ENCODE measurements around the gene LRRK1.

LRRK1 gene

DNA sequence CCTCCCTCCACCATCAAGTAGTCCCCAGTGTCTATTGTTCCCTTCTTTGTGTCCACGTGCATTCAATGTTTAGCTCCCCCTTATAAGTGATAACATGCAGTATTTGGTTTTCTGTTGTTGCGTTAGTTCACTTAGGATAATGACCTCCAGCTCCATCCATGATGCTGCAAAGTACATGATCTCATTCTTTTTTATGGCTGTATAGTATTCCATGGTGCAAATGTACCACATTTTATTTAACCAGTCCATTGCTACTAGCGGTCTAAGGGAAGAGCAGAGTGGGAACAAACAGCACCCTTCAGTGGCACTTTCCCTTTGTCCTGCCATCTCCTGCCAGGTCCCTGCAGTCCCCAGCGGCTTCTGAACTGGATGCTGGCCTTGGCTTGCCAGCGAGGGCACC, 69.1 kb downstream of the LRRK1 start:
- Histone ChIP-seq H3K9me2 (ENCODE audit: low read depth, low read length) (no peaks in the 10 kb centered on the region), H3K27me3 (ENCODE audit: insufficient read depth, low read length) (no peaks in the 10 kb centered on the region), H3K9me3 (ENCODE audit: low read length) (no peaks in the 10 kb centered on the region), H3K4me3 (ENCODE audit: low read depth, low read length, poor library complexity, severe bottlenecking) (no peak overlapping the region), H3K9ac (ENCODE audit: low read length) (no peak overlapping the region), H2AFZ (ENCODE audit: low read length) (no peak overlapping the region), H4K20me1 (ENCODE audit: insufficient read depth, low read length) (no peaks in the 10 kb centered on the region), H3K27ac (ENCODE audit: low read depth, low read length, poor library complexity, severe bottlenecking) (no peak overlapping the region), H3K4me2 (ENCODE audit: low read length) (no peak overlapping the region), H3K36me3 (ENCODE audit: insufficient read depth, low read length) (peaks cover 88% of the 10 kb centered on the region), H3K79me2 (ENCODE audit: insufficient read depth, low read length) (no peaks in the 10 kb centered on the region), H3F3A (ENCODE audit: insufficient read depth, low read length) (no peaks in the 10 kb centered on the region; the same call in 1 of the 2 replicates), H3K4me1 (ENCODE audit: insufficient read depth, low read length, severe bottlenecking) (no peaks in the 10 kb centered on the region)
- no peak for TF ChIP-seq EZH2 (IDR thresholded peaks at IDR 0.05; ENCODE audit: borderline replicate concordance, low read length)

DNA sequence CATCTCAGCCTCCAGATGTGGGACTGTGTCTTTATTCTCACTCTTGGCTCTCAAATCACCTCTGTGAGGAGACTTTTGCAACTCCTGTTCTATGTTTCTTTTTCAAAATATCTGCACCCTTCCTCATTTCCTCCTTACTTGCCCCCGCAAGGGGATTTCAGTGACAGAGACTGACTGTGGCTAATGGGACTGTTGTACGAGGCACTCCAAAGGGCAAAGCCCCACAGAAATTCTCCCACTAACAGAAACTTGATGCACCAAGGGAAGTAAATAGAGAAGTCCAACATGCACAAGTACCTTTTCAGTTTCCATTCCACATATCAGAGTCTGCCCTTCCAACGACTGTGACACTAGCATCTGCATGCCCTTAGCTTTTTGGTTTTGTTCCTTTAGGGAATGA, 69.7 kb downstream of the LRRK1 start:
- Histone ChIP-seq H3K36me3 (ENCODE audit: insufficient read depth, low read length) (peaks cover 87% of the 10 kb centered on the region), H3K4me3 (ENCODE audit: low read depth, low read length, poor library complexity, severe bottlenecking) (no peak overlapping the region), H3F3A (ENCODE audit: insufficient read depth, low read length) (no peaks in the 10 kb centered on the region; the same call in 1 of the 2 replicates), H3K9me2 (ENCODE audit: low read depth, low read length) (no peaks in the 10 kb centered on the region), H3K79me2 (ENCODE audit: insufficient read depth, low read length) (no peaks in the 10 kb centered on the region), H3K9ac (ENCODE audit: low read length) (no peak overlapping the region), H3K9me3 (ENCODE audit: low read length) (no peaks in the 10 kb centered on the region), H3K27ac (ENCODE audit: low read depth, low read length, poor library complexity, severe bottlenecking) (no peak overlapping the region), H3K4me2 (ENCODE audit: low read length) (no peak overlapping the region), H3K27me3 (ENCODE audit: insufficient read depth, low read length) (no peaks in the 10 kb centered on the region), H3K4me1 (ENCODE audit: insufficient read depth, low read length, severe bottlenecking) (no peaks in the 10 kb centered on the region), H4K20me1 (ENCODE audit: insufficient read depth, low read length) (no peaks in the 10 kb centered on the region), H2AFZ (ENCODE audit: low read length) (no peak overlapping the region)
- TF ChIP-seq, protein P1, sequence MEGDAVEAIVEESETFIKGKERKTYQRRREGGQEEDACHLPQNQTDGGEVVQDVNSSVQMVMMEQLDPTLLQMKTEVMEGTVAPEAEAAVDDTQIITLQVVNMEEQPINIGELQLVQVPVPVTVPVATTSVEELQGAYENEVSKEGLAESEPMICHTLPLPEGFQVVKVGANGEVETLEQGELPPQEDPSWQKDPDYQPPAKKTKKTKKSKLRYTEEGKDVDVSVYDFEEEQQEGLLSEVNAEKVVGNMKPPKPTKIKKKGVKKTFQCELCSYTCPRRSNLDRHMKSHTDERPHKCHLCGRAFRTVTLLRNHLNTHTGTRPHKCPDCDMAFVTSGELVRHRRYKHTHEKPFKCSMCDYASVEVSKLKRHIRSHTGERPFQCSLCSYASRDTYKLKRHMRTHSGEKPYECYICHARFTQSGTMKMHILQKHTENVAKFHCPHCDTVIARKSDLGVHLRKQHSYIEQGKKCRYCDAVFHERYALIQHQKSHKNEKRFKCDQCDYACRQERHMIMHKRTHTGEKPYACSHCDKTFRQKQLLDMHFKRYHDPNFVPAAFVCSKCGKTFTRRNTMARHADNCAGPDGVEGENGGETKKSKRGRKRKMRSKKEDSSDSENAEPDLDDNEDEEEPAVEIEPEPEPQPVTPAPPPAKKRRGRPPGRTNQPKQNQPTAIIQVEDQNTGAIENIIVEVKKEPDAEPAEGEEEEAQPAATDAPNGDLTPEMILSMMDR (IDR thresholded peaks at IDR 0.05; ENCODE audit: low read length), result no peak
- TF ChIP-seq EZH2 (IDR thresholded peaks at IDR 0.05; ENCODE audit: borderline replicate concordance, low read length), result no peak

DNA sequence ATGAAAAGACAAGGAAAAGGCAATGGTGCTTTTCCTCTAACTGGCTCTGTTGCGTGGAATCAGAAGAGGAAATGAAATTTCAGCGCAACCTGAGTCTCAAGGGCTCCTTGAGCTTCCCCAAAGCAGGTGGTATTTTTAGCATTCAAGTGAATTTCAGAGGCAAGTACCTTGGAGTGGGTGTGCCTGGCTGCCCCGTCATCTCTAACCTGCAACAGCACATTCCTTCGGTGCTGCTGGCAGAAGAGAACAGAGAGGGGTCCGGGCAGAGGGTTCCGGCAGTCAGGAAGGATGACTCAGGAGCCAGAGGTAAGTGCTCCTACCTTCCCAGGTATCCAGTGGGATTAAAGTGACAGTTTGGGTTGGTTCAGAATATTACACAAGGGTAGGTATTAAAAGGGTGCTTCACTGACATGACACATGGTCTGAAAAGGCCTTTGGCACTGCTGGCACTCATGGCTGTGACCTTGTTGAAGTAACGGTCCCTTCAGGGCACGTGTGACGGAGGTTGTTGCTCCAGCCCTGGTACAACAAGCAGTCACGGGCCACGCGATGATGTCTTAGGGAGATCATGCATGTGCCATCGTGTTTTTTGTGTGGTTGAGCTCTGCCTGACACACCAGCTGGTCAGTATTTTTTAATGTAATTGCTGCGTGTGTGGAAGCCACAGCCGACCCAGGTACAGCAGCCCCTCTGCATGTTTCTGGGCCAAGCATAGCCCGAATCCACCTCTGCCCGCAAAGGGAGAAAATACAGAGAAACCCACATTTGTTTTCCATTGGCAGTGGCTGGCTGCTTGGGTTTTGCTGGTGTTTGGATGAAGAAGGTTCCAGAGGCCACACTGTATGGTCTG, 75.7 kb downstream of the LRRK1 start:
- Histone ChIP-seq H3K4me3 (ENCODE audit: low read depth, low read length, poor library complexity, severe bottlenecking) (no peak overlapping the region), H3K27me3 (ENCODE audit: insufficient read depth, low read length) (no peaks in the 10 kb centered on the region), H3F3A (ENCODE audit: insufficient read depth, low read length) (no peaks in the 10 kb centered on the region), H3K9me3 (ENCODE audit: low read length) (no peaks in the 10 kb centered on the region), H2AFZ (ENCODE audit: low read length) (no peak overlapping the region), H3K79me2 (ENCODE audit: insufficient read depth, low read length) (no peaks in the 10 kb centered on the region), H4K20me1 (ENCODE audit: insufficient read depth, low read length) (no peaks in the 10 kb centered on the region), H3K9me2 (ENCODE audit: low read depth, low read length) (no peaks in the 10 kb centered on the region), H3K36me3 (ENCODE audit: insufficient read depth, low read length) (peaks cover 76% of the 10 kb centered on the region), H3K9ac (ENCODE audit: low read length) (no peak overlapping the region), H3K4me1 (ENCODE audit: insufficient read depth, low read length, severe bottlenecking) (no peaks in the 10 kb centered on the region), H3K4me2 (ENCODE audit: low read length) (no peak overlapping the region), H3K27ac (ENCODE audit: low read depth, low read length, poor library complexity, severe bottlenecking) (no peak overlapping the region)
- TF ChIP-seq EZH2 (IDR thresholded peaks at IDR 0.05; ENCODE audit: borderline replicate concordance, low read length), result no peak
- TF ChIP-seq, protein P1 (IDR thresholded peaks at IDR 0.05; ENCODE audit: low read length), result no peak
